Stromal cell of bone marrow (primary cell): ENCODE measurements around the gene C13orf46.

Source experiments
- DNase-seq: peaks from one replicate; pipeline ENCODE4 v3.0.0-alpha.2; 2012; ENCODE audit warnings: low read depth

C13orf46 gene

DNA sequence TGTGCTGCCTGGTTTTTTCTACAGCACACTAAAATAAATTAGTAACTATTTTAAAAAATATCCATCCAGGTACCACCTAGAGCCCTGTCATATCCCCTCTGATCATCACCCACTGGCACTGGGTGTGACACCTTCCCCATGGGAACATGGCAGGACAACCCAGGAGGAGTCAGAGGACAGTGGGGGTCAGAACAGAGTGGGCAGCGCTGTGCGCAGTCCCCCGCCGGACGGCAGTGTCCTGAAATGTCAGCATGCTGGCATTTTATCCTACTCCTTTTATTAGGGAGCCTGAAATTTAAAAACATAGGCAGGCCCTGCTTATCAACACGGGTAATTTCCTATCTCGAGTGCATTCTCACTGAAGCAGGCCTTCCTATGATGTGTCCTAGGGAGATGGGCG, 67.9 kb downstream of the C13orf46 start:
- DNase-seq, result no peak

DNA sequence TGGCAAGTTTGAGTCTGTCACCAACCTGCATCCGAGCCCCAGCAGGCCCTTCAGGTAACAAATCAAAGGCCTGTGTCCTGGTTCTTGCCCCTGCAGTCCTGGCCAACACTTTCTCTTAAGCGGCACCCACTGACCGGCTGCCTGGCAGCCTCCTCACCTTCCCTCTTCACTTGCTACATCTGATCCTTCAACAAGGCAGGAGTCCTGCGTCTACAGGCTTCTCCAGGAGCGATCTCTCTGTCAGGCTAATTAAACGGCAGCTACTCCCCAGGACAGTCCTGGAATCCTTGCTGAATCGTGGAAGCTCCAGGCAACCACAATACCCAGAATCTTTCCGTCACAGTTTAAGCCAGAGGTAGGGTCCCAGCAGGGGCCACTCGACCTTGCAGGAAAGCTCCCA, 68.9 kb downstream of the C13orf46 start:
- DNase-seq, result no peak

DNA sequence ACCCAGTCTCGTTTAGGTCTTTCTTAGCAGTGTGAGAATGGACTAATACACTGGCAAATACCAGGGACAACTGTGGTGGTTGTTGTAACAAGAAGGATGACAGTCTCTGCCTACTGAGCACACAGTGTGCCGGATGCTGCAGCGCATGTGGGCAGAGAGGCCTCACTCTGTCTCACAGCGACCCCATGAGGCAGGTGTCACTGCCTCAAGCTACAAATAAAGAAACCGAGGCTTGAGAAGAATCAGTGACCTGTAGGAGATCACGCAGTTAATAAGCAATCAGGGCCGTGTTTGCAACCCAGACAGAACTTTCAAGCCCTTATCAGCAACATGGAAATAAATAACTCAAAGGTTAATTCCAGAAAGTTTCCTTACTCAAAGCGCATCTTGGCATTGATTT, 69.5 kb downstream of the C13orf46 start:
- no peak for DNase-seq

DNA sequence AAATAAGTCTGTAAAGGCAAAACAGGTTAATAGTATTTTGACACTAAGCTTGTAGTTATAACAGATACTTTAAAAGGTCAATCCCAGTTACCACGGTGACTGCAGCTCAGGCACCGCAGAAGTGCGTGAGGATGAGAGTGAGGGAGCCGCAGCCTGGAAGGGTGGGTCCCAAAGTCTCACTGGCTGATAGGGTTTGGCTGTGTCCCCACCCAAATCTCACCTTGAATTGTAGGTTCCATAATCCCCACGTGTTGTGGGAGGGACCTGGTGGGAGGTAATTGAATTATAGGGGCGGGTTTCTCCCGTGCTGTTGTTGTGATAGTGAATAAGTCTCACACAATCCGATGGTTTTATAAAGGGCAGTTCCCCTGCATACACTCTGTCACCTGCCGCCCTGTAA, 70.0 kb downstream of the C13orf46 start:
- no peak for DNase-seq
